ENCODE measurements around the gene NHERF2. TPM values are rescaled to one million over a fixed set of nuclear protein-coding genes. Genes with fewer than 3 reads are reported as not detected.

The NHERF2 gene
- total and polyA plus RNA-seq, 9 of the 15 experiments (the other 6 are each of a cell fraction or from before 2014, with no cell fraction given): 0.15 to 42.0 (median 12.5) TPM

GRCh38 chr16:2047330-2048115, 20.8 kb downstream of the NHERF2 start, which contains the start of the genes NTHL1 and TSC2 (continued):
- no peak for TF ChIP-seq KLF10 (CRISPR knock-in tag; IDR thresholded peaks at IDR 0.05)
- no peak for TF ChIP-seq ATF1 (CRISPR knock-in tag; IDR thresholded peaks at IDR 0.05)
- TF ChIP-seq ATF1 (tag; IDR thresholded peaks at IDR 0.05): peak; percentile 92
- TF ChIP-seq ZBTB9 (CRISPR knock-in tag; IDR thresholded peaks at IDR 0.05): peak; percentile 81; the same call in 1 of the 2 replicates
- 0 out of 2 replicates have a peak, but pooled peaks have one; percentile 23 for TF ChIP-seq GATAD2B (IDR thresholded peaks at IDR 0.05; ENCODE audit: borderline replicate concordance)

GRCh38 chr16:2048116-2048543, 21.4 kb downstream of the NHERF2 start:
- Histone ChIP-seq H3K4me2 (ENCODE audit: insufficient read depth, low read length) (peak overlapping the region; percentile 91), H3K4me3 (peak overlapping the region; percentile 99), H3K9me1 (ENCODE audit: control insufficient read depth, insufficient read depth, low read length) (no peaks in the 10 kb centered on the region), H3K27me3 (ENCODE audit: control insufficient read depth in 2 of 2, insufficient read depth in 2 of 2, low read length in 2 of 2) (no peaks in the 10 kb centered on the region), H3K79me2 (ENCODE audit: control insufficient read depth, insufficient read depth, low read length) (peaks cover 20% of the 10 kb centered on the region), H3K9me3 (replicated peaks; ENCODE audit: control insufficient read depth, insufficient read depth, low read depth, low read length) (no peaks in the 10 kb centered on the region), H4K20me1 (replicated peaks; ENCODE audit: control insufficient read depth, insufficient read depth, low read length) (no peaks in the 10 kb centered on the region), H3K4me1 (replicated peaks in 1 of 2; ENCODE audit: control insufficient read depth in 2 of 2, insufficient read depth in 2 of 2, low read length in 2 of 2) (peaks cover 8 to 55% of the 10 kb centered on the region in 2 experiments; a peak in 4 of 5 replicates), H3K9ac (ENCODE audit: insufficient read depth in 1 of 2, low read depth in 2 of 2, low read length in 2 of 2) (peak overlapping the region; percentile 72 to 90), H3K27ac (ENCODE audit: extremely low read depth, low read depth, low read length) (peak overlapping the region; percentile 43; the same call in 1 of the 3 replicates), H2AFZ (ENCODE audit: low read depth, low read length) (peak overlapping the region; percentile 95), H3K36me3 (ENCODE audit: control insufficient read depth, insufficient read depth, low read length) (peaks cover 46% of the 10 kb centered on the region; the same call in 1 of the 3 replicates)
- intact Hi-C loops (cut with micrococcal nuclease) (no loop called here), in situ Hi-C loops (cut with MboI) (no loop called here)
- no TSS peak for BruUV-seq (replicated peaks)
- ATAC-seq (peak; percentile 29), DNase-seq (ENCODE audit: extremely low read depth in 1 of 4, low spot score in 3 of 4) (peak in 1 of 4 experiments; percentile 35), FAIRE-seq (no peak)
- CTCF ChIA-PET (ENCODE audit: low intra/inter-chr PET ratio): interaction anchor here (1.4 kb wide), 1 partner anchor 25 kb away, joined by 5 read pairs; no protein-coding TSS in a partner anchor
- WGBS (ENCODE audit: insufficient coverage, low coverage, missing lambda C conversion rate): 5% methylated on average over 17 of the region's 30 CpGs
- POLR2A ChIA-PET: interaction anchor here (0.6 to 3.2 kb wide), 8 partner anchors 9 to 467 kb away, joined by 3 to 24 read pairs (median 6); partner anchors contain the start of genes RPS2 and TRAF7
- no peak for TF ChIP-seq EZH2 (IDR thresholded peaks at IDR 0.05; ENCODE audit: borderline replicate concordance, low read depth, low read length)
- no peak for TF ChIP-seq KLF6 (CRISPR knock-in tag; IDR thresholded peaks at IDR 0.05; ENCODE audit: borderline replicate concordance)
- no peak for TF ChIP-seq ZNF354B (CRISPR knock-in tag; IDR thresholded peaks at IDR 0.05)
- TF ChIP-seq NKRF (IDR thresholded peaks at IDR 0.05; ENCODE audit: borderline replicate concordance): peak; percentile 54; the same call in 1 of the 2 replicates
- no peak for TF ChIP-seq UBTF (IDR thresholded peaks at IDR 0.05; ENCODE audit: borderline replicate concordance in 1 of 2, low read depth in 2 of 2, low read length in 2 of 2)
- TF ChIP-seq IRF9 (tag; IDR thresholded peaks at IDR 0.05): no peak
- peak; percentile 44; the same call in 1 of the 2 replicates for TF ChIP-seq KAT7 (CRISPR knock-in tag; IDR thresholded peaks at IDR 0.05; ENCODE audit: borderline replicate concordance)

All from K562 (cell line).